OCI-LY1 (cell line): ENCODE data around the gene TRIM25.

Experiments used
- H2AFZ ChIP-seq: fragments of 200-600 bp; sonication (generic), shearing (Covaris generic); 2 replicates; pipeline ENCODE4 v1.6.0; 2014; ENCODE audit warnings: antibody characterized with exemption, mild to moderate bottlenecking, low read length
- H3F3A ChIP-seq: fragments of 200-600 bp; sonication (generic), shearing (Covaris generic); 2 replicates; pipeline ENCODE4 v1.6.0; 2014; ENCODE audit warnings: mild to moderate bottlenecking, antibody characterized with exemption, low read length, moderate library complexity; ENCODE audit not compliant: insufficient read depth
- H3K27ac ChIP-seq: fragments of 200-600 bp; sonication (generic); 2 replicates; pipeline ENCODE4 v1.5.1; 2014; ENCODE audit warnings: low read length, mixed run types, mild to moderate bottlenecking, low read depth; ENCODE audit not compliant: poor library complexity, severe bottlenecking
- H3K27me3 ChIP-seq: fragments of 200-600 bp; sonication (generic); 2 replicates; pipeline ENCODE4 v1.6.0; 2014; ENCODE audit warnings: antibody characterized with exemption, mild to moderate bottlenecking, low read length, moderate library complexity; ENCODE audit not compliant: insufficient read depth
- H3K36me3 ChIP-seq: fragments of 200-600 bp; sonication (generic); 2 replicates; pipeline ENCODE4 v1.6.1; 2014; ENCODE audit warnings: mild to moderate bottlenecking, antibody characterized with exemption, low read length, moderate library complexity, mixed read lengths; ENCODE audit not compliant: insufficient read depth
- H3K4me1 ChIP-seq: fragments of 200-600 bp; sonication (generic); 2 replicates; pipeline ENCODE4 v1.5.1; 2014; ENCODE audit warnings: mild to moderate bottlenecking, low read length, moderate library complexity; ENCODE audit not compliant: insufficient read depth, severe bottlenecking
- H3K4me2 ChIP-seq: fragments of 200-600 bp; sonication (generic), shearing (Covaris generic); 2 replicates; pipeline ENCODE4 v1.6.1; 2014; ENCODE audit warnings: low read length
- H3K4me3 ChIP-seq: fragments of 200-600 bp; sonication (generic); 2 replicates; pipeline ENCODE4 v1.5.1; 2014; ENCODE audit warnings: low read length, low read depth, mild to moderate bottlenecking, mixed read lengths; ENCODE audit not compliant: poor library complexity, severe bottlenecking
- H3K79me2 ChIP-seq: fragments of 200-600 bp; shearing (Covaris generic); 2 replicates; pipeline ENCODE4 v1.6.1; 2016; ENCODE audit warnings: mixed run types, low read length, mixed read lengths; ENCODE audit not compliant: insufficient read depth
- H3K9ac ChIP-seq: fragments of 200-600 bp; sonication (generic), shearing (Covaris generic); 2 replicates; pipeline ENCODE4 v1.6.1; 2014; ENCODE audit warnings: mild to moderate bottlenecking, low read length, mixed read lengths
- H3K9me2 ChIP-seq: fragments of 200-600 bp; sonication (generic), shearing (Covaris generic); 2 replicates; pipeline ENCODE4 v1.6.1; 2014; ENCODE audit warnings: low read depth, mild to moderate bottlenecking, low read length, mixed read lengths
- H3K9me3 ChIP-seq: fragments of 200-600 bp; shearing (Covaris generic); 2 replicates; pipeline ENCODE4 v1.6.1; 2014; ENCODE audit warnings: low read length, mixed read lengths
- H4K20me1 ChIP-seq: fragments of 200-600 bp; sonication (generic), shearing (Covaris generic); 2 replicates; pipeline ENCODE4 v1.6.0; 2016; ENCODE audit warnings: mild to moderate bottlenecking, low read length; ENCODE audit not compliant: insufficient read depth
- CTCF ChIP-seq: fragments of 200-600 bp; sonication (generic), shearing (Covaris generic); IDR thresholded peaks from 2 replicates; pipeline ENCODE4 v1.5.1; 2017; ENCODE audit warnings: mild to moderate bottlenecking, antibody characterized with exemption, low read length, moderate library complexity, mixed read lengths
- EZH2 ChIP-seq: fragments of 200-600 bp; sonication (generic), shearing (Covaris generic); IDR thresholded peaks from 2 replicates; pipeline ENCODE4 v1.8.0; 2017; ENCODE audit warnings: borderline replicate concordance, mixed run types, mild to moderate bottlenecking, antibody characterized with exemption, low read length, moderate library complexity, mixed read lengths

The TRIM25 gene

DNA sequence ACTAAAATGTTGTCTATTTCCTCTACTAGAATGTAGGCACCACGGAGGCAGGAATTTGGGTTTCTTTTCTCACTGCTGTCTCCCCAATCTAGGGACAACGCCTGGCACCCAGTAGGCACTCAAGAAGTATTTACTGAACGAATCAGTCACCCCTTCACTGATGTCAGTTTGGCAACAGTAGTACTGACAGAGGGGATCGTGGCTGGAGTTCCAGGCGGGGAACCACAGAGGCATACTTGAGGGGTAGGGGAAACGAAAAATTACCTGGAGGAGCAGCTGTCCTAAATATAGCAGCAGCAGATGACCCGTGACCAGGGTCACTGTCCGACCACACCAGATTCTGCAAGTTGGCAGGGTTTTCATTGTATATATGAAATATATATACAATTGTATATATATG is 33.3 kb downstream of the TRIM25 start:
- TF ChIP-seq CTCF (no peak), EZH2 (no peak)
- Histone ChIP-seq H3K9me3 (no peaks in the 10 kb centered on the region), H3K4me2 (no peak overlapping the region)

GRCh38 chr17:56880133-56880532 is 33.7 kb downstream of the TRIM25 start:
- no peak for TF ChIP-seq EZH2
- TF ChIP-seq CTCF = no peak
- H3K36me3 ChIP-seq = no peaks in the 10 kb centered on the region
- no peak overlapping the region for H3K9ac ChIP-seq
- no peaks in the 10 kb centered on the region for H3K9me2 ChIP-seq
- H3K79me2 ChIP-seq = no peaks in the 10 kb centered on the region
- no peaks in the 10 kb centered on the region for H3K4me1 ChIP-seq
- no peak overlapping the region for H3K4me2 ChIP-seq
- H3F3A ChIP-seq = no peaks in the 10 kb centered on the region
- H3K9me3 ChIP-seq = no peaks in the 10 kb centered on the region
- H3K27me3 ChIP-seq = no peaks in the 10 kb centered on the region
- H4K20me1 ChIP-seq = no peaks in the 10 kb centered on the region
- H2AFZ ChIP-seq = no peak overlapping the region
- no peak overlapping the region for H3K4me3 ChIP-seq
- H3K27ac ChIP-seq = no peak overlapping the region

More for the DNA sequence above, 33.3 kb downstream of the TRIM25 start:
- Histone ChIP-seq H3K4me3 (no peak overlapping the region), H2AFZ (no peak overlapping the region), H3K4me1 (no peaks in the 10 kb centered on the region), H3K9ac (no peak overlapping the region), H3F3A (no peaks in the 10 kb centered on the region), H3K27me3 (no peaks in the 10 kb centered on the region), H3K9me2 (no peaks in the 10 kb centered on the region), H3K79me2 (no peaks in the 10 kb centered on the region), H3K27ac (no peak overlapping the region), H3K36me3 (no peaks in the 10 kb centered on the region), H4K20me1 (no peaks in the 10 kb centered on the region)

DNA sequence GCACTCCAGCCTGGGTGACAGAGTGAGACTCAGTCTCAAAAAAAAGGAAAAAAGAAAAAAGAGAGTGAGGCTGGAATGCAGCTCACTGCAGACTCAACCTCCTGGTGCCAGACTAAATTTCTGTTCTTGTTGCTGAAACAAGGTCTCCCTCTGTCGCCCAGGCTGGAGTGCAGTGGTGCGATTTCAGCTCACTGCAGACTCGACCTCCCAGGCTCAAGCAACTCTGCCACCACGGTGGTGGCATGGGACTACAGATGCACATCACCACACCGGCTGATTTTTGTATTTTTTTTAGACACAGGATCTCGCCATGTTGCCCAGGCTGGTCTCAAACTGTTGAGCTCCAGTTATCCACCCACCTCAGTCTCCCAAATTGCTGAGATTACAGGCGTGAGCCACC is 34.6 kb downstream of the TRIM25 start:
- H3F3A ChIP-seq = no peaks in the 10 kb centered on the region
- H3K4me3 ChIP-seq = no peak overlapping the region
- TF ChIP-seq EZH2 (no peak), CTCF (peak; percentile 21; the same call in 1 of the 2 replicates)
- H3K4me1 ChIP-seq = no peaks in the 10 kb centered on the region
- H3K36me3 ChIP-seq = no peaks in the 10 kb centered on the region
- no peak overlapping the region for H2AFZ ChIP-seq
- H3K9me2 ChIP-seq = no peaks in the 10 kb centered on the region
- H3K27me3 ChIP-seq = no peaks in the 10 kb centered on the region
- H3K79me2 ChIP-seq = no peaks in the 10 kb centered on the region
- no peak overlapping the region for H3K9ac ChIP-seq
- no peak overlapping the region for H3K27ac ChIP-seq
- no peak overlapping the region for H3K4me2 ChIP-seq
- H4K20me1 ChIP-seq = no peaks in the 10 kb centered on the region
- no peaks in the 10 kb centered on the region for H3K9me3 ChIP-seq
